Mucosa of rectum (tissue), 2 donors: ENCODE results near the gene PEF1.

Source experiments
- H3K27ac ChIP-seq, 2 donors: one replicate each; pipeline ENCODE4 v1.7.0; 2013; ENCODE audit warnings: inconsistent platforms in 2 of 2, low read depth in 2 of 2, low read length in 2 of 2
- H3K27me3 ChIP-seq, 2 donors: one replicate each; pipeline ENCODE4 v1.7.0; 2013; ENCODE audit warnings: low read length in 2 of 2; ENCODE audit not compliant: control insufficient read depth in 2 of 2, insufficient read depth in 2 of 2
- H3K36me3 ChIP-seq, 2 donors: one replicate each; pipeline ENCODE4 v1.7.0; 2013; ENCODE audit warnings: low read length in 2 of 2; ENCODE audit not compliant: control insufficient read depth in 2 of 2, insufficient read depth in 2 of 2
- H3K4me1 ChIP-seq, 2 donors: one replicate each; pipeline ENCODE4 v1.7.0; 2013; ENCODE audit warnings: low read length in 2 of 2, mild to moderate bottlenecking in 1 of 2; ENCODE audit not compliant: control insufficient read depth in 2 of 2, insufficient read depth in 2 of 2
- H3K4me3 ChIP-seq, 2 donors: one replicate each; pipeline ENCODE4 v1.7.0; 2013; ENCODE audit warnings: low read length in 2 of 2
- H3K9ac ChIP-seq, 2 donors: one replicate each; pipeline ENCODE4 v1.7.0; 2013; ENCODE audit warnings: low read length in 2 of 2, low read depth in 1 of 2, mild to moderate bottlenecking in 1 of 2
- H3K9me3 ChIP-seq, 2 donors: one replicate each; pipeline ENCODE4 v1.7.0; 2013; ENCODE audit warnings: low read length in 2 of 2; ENCODE audit not compliant: control insufficient read depth in 2 of 2
- donor health status: healthy.
- donor health status: Normal muscosa, but diverticular disease.

PEF1 gene

DNA sequence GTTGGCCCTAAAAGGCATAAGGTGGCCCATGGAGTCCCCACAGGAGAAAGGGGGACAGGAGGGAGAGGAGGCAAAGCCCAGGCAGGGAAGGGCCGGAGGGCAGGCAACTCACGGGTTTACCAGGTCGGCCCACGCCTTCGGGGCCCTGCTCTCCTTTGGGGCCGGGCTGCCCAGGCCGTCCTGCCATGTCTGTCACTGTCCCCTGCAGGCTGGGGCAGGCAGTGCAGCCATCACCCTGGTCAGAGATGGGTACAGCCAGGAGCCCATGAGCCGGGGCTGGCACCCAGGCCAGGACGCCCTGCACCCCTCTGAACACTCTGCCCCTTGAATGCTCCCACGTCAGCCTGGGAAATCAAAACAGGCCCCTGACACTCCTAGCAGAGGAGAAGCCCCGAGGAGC lies 39.3 kb upstream of the PEF1 start:
- H3K27me3 ChIP-seq: no peaks in the 10 kb centered on the region
- no peak overlapping the region for H3K27ac ChIP-seq
- H3K9me3 ChIP-seq: no peaks in the 10 kb centered on the region
- no peaks in the 10 kb centered on the region for H3K36me3 ChIP-seq
- H3K4me3 ChIP-seq: no peak overlapping the region
- peaks cover 0 to 7% of the 10 kb centered on the region in 2 donors for H3K4me1 ChIP-seq
- H3K9ac ChIP-seq: no peak overlapping the region

DNA sequence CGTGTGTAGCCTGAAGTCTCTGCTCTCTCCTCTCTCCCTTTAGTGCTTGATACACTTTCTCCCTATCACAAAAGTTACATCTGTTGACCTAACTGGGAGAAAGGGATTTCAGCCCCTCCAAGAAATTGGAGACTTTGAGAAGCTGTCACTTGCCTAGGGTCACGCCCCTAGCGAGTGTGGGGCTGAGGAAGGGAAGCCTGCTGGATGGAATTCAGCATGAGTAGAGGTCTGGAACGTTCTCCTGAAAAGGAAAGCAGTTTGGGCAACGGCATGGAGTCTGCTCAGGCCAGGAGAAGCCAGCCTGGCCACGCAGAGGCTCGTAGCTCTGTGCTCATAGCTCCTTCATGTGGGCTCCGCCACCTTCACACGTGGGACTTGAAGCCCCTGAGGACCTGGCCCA lies 36.7 kb upstream of the PEF1 start:
- Histone ChIP-seq H3K9me3 (no peaks in the 10 kb centered on the region), H3K4me1 (peaks cover 0 to 2% of the 10 kb centered on the region in 2 donors), H3K4me3 (no peak overlapping the region), H3K36me3 (no peaks in the 10 kb centered on the region), H3K27me3 (no peaks in the 10 kb centered on the region), H3K9ac (no peak overlapping the region), H3K27ac (no peak overlapping the region)

DNA sequence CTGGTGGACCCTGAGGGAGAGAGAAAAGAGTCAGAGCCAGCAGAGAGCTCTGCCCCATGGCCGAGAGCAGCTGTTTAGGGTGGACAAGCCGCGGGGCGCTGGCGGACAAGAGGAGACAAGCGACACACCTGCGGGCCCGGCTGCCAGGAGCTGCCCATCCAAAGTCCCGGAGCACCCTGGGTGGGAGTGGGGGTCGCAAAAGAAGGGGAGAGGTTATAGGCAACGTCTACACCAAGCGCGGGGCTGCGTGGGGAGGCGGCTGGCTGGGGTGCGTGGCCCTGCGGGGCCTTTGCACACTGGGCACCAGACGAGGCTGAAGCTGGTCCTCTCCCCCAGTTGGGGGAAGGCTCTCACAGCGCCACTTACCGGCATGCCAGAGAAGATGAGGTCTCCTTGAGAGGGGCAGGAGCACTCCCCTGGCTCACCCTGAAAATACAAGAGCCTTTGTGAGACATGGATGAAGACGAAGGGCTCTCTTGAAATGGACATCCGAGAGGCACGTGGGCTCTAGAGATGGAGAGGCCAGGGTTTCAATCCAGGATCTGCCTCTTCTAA lies 35.1 kb upstream of the PEF1 start:
- H3K9me3 ChIP-seq: no peaks in the 10 kb centered on the region
- H3K27ac ChIP-seq: no peak overlapping the region
- H3K4me1 ChIP-seq: peaks cover 0 to 2% of the 10 kb centered on the region in 2 donors
- H3K27me3 ChIP-seq: no peaks in the 10 kb centered on the region
- H3K4me3 ChIP-seq: no peak overlapping the region
- no peak overlapping the region for H3K9ac ChIP-seq
- no peaks in the 10 kb centered on the region for H3K36me3 ChIP-seq

DNA sequence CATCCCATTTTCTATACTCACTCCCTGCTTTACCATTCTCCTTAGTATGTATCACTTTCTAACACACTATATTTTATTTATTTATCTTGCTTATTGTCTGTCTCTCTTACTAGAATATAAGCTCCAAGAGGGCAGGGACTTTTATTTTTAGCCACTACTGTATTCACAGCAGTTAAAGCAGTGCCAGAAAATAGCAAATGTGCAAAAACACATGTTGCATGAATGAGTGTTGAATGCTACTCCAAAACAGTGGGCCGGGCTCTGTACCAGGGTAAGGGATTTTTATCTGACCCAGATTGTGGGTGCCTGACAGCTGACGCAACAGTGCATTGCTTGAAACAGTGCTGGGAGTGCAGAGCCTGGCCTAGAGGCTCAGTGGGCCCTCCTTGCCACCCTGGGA lies 34.4 kb upstream of the PEF1 start:
- Histone ChIP-seq H3K36me3 (no peaks in the 10 kb centered on the region), H3K4me3 (no peak overlapping the region)

DNA sequence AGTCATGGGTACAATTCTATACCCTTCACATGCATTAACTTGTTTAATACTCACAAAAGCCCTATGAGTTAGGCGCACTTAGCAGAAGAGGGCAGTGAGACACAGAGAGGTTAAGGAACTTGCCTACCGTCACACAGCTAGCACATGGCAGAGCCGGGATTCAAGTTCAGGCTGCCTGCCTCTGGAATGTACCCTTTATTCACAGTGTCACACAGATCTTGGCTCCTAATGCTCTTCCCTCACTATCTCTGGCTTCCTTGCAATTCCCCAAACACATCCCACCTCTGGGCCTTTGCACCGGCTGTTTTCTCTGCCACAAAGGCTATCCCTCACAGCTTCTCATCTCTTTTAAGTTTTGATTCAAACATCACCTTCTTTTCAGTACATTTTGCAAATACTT lies 34.0 kb upstream of the PEF1 start:
- Histone ChIP-seq H3K4me1 (no peaks in the 10 kb centered on the region), H3K9me3 (no peaks in the 10 kb centered on the region), H3K9ac (no peak overlapping the region), H3K4me3 (no peak overlapping the region), H3K36me3 (no peaks in the 10 kb centered on the region), H3K27me3 (no peaks in the 10 kb centered on the region), H3K27ac (no peak overlapping the region)

More for the DNA sequence above, 34.4 kb upstream of the PEF1 start:
- Histone ChIP-seq H3K9me3 (no peaks in the 10 kb centered on the region), H3K9ac (no peak overlapping the region), H3K27me3 (no peaks in the 10 kb centered on the region), H3K4me1 (peaks cover 0 to 2% of the 10 kb centered on the region in 2 donors), H3K27ac (no peak overlapping the region)

DNA sequence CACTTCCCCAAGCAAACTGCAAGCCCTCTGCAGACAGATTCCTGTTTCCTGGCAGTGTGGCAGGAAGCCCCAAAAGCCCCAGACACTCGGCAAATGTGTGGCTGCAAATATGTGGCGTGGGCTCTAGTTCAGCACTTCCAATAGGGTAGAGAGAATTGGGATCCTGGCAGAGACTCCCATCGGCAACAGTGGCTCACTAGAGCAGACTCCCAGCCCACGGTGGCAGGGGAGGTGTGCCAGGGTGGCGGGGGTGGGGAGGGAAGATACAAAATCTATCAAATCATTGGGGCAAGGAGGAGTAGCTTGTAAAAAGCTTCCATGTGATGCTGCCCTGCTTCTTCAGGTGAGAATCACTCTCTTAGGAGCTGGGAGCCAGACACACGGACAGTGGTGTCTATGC lies 33.3 kb upstream of the PEF1 start:
- Histone ChIP-seq H3K27ac (no peak overlapping the region), H3K36me3 (no peaks in the 10 kb centered on the region), H3K9me3 (no peaks in the 10 kb centered on the region), H3K27me3 (no peaks in the 10 kb centered on the region), H3K9ac (no peak overlapping the region), H3K4me1 (no peaks in the 10 kb centered on the region), H3K4me3 (no peak overlapping the region)

DNA sequence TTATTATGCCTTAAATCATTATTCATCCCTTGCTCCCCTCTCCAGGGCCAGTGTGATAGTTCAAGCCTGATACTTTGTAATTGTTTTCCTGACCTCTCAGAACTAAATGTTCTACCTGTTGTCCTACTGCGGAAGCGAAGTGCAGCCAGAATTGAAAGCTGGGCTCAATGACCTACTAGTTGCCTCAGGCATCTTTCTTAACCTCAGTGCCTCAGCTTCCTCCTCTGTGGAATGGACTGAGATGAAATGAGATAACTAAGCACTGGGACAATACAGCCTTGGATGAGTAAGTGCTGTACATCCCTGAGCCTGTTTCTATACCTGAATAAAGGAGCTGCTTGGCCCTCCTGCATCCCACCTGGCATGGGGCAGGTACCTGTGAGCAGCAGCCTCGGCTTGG lies 32.7 kb upstream of the PEF1 start:
- H3K4me1 ChIP-seq: no peaks in the 10 kb centered on the region
- H3K27me3 ChIP-seq: no peaks in the 10 kb centered on the region
- H3K4me3 ChIP-seq: no peak overlapping the region
- no peaks in the 10 kb centered on the region for H3K36me3 ChIP-seq
- H3K27ac ChIP-seq: no peak overlapping the region
- H3K9me3 ChIP-seq: no peaks in the 10 kb centered on the region
- no peak overlapping the region for H3K9ac ChIP-seq

DNA sequence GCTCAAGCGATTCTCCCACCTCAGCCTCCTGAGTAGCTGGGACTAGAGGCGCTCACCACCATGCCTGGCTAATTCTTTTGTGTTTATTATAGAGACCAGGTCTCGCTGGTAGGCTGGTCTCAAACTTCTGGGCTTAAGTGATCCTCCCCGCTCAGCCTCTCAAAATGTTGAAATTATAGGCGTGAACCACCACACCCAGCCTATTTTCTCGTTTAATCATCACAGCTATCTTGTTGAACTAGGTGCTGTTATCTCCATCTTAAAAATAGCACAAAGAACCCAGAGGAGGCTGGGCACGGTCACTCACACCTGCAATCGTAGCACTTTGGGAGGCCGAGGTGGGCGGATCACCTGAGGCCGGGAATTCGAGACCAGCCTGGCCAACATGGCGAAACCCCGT lies 31.1 kb upstream of the PEF1 start:
- H3K36me3 ChIP-seq: no peaks in the 10 kb centered on the region
- H3K27me3 ChIP-seq: no peaks in the 10 kb centered on the region
- no peaks in the 10 kb centered on the region for H3K9me3 ChIP-seq
- peaks cover 0 to 2% of the 10 kb centered on the region in 2 donors for H3K4me1 ChIP-seq
- H3K9ac ChIP-seq: no peak overlapping the region
- H3K4me3 ChIP-seq: no peak overlapping the region
- H3K27ac ChIP-seq: no peak overlapping the region

DNA sequence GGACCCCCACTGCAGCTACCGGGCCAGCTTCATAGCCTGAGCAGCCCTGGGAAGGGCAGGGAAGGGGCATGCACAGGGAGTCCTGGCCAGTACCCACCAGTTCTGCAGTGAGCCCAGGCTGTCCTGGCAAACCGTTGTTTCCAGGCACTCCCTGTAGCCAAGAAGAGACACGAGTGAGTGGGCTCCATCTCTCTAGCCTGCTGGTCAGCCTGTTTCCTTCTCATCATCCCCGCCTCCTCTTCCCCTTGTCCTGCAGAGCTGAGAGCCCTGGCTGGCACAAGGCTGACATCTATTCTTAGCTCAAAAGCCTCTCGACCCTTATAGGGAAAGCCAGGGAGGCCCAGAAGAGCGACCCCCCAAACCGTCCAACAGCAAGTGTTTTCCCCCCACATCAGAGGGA lies 30.5 kb upstream of the PEF1 start:
- H3K27ac ChIP-seq: peak overlapping the region in 1 of 2 donors; percentile 16

DNA sequence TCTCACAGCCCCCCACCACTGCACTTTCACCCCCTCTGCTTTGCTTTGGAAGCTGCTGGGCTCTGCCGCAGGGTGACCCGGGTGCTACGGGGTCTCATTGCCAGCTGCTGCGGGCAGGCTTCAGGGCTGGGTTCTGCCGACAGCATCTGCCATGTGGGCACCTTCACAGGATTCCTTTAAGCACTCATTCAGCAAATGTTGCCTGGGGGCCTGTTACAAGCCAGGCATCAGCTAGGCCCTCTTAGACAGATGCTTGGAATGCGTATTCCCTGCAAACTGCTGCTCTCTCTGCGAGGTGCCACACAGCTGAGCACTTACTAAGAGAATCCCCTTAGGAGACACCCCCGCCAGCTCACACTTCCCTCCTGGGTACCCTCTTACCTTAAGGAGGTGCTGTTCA lies 29.9 kb upstream of the PEF1 start:
- H3K9ac ChIP-seq: no peak overlapping the region
- H3K27me3 ChIP-seq: no peaks in the 10 kb centered on the region
- peaks cover 9% of the 10 kb centered on the region in 2 donors for H3K4me1 ChIP-seq
- no peak overlapping the region for H3K4me3 ChIP-seq
- H3K9me3 ChIP-seq: no peaks in the 10 kb centered on the region
- no peaks in the 10 kb centered on the region for H3K36me3 ChIP-seq
- peak overlapping the region in 1 of 2 donors; percentile 16 for H3K27ac ChIP-seq

More for the DNA sequence above, 30.5 kb upstream of the PEF1 start:
- H3K4me3 ChIP-seq: no peak overlapping the region
- H3K4me1 ChIP-seq: peaks cover 4 to 5% of the 10 kb centered on the region in 2 donors
- no peaks in the 10 kb centered on the region for H3K36me3 ChIP-seq
- H3K9me3 ChIP-seq: no peaks in the 10 kb centered on the region
- H3K27me3 ChIP-seq: no peaks in the 10 kb centered on the region
- no peak overlapping the region for H3K9ac ChIP-seq

DNA sequence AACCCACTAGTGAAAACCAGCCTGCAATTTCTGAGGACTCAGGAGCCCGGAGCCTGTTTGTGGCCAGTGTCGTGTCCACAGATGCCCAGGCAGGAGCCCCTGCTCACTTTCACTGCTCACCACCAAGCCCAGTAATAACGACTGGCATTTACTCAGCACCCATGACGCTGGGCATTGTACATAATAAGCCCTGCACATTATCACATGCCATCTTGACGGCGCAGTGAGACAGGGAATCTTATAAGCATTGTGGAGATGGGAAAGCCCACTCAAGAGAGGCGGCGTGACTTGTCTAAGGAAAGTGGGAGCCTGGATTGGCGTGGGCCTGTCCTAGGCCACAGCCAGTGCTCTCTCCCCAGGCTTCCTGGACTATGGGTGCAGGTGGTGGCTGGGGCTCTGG lies 28.8 kb upstream of the PEF1 start:
- H3K27me3 ChIP-seq: no peaks in the 10 kb centered on the region
- H3K4me1 ChIP-seq: peaks cover 16 to 18% of the 10 kb centered on the region in 2 donors
- no peaks in the 10 kb centered on the region for H3K9me3 ChIP-seq
- H3K4me3 ChIP-seq: no peak overlapping the region
- no peak overlapping the region for H3K9ac ChIP-seq
- no peaks in the 10 kb centered on the region for H3K36me3 ChIP-seq
- H3K27ac ChIP-seq: no peak overlapping the region
